Articular chondrocyte of knee joint (primary cell): ENCODE results near the gene PTPN2. TPM values are rescaled to one million over a fixed set of nuclear protein-coding genes. Genes with fewer than 3 reads are reported as not detected.

ENCODE experiments used
- small RNA-seq: library from RNA; depleted of rRNA; stranded (forward); fragments of <200 nt; gene quantifications from one replicate; pipeline ENCODE3, GENCODE V24; 2012
- total RNA-seq: library from RNA; depleted of rRNA; stranded (reverse); fragments of >200 nt; gene quantifications from 2 replicates; pipeline ENCODE4 v1.2.3, GENCODE V29; 2012

PTPN2 gene
- total RNA-seq, result 47.1 and 61.5 TPM in 2 replicates

DNA sequence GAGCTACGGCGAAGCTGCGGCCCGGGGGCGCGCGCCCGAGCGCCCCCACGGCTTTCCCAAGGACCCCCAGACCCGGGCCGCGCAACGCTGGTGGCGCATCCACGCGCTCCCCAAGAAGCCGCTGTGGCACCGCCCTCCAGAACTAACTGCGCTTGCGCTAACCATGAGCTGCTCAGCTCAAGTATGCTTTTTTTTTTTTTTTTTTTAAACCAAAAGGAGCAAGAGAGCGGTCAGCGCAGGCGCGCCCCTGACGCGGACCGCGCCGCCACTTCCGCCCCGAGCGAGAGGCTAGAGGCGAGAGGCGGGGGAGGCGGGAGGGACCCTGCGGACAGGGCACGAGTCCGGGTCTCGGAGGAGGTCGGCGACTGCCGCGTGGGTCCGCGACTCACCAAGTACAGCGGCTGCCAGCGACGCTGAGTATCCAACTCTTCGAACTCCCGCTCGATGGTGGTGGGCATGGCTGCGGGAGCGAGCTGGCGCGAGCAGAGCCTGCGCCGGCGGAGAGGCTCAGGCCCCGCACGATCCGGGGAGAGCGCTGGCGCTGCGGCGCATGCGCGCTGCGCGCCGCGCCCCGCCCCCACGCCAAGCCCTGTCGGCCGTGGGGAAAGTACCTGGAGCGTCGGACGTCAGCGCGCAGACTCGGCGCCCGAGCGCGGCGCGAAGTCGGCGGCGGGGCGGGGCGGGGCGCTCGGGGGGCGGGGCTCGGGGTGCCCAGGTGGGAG, at the start of gene PTPN2:
Gene PTPN2, minus strand, starts transcription at position 554 of the 722 bp plus-strand sequence. Its CDS starts 96 bp downstream, at position 458.

Small RNAs within 50 kb of the gene (small RNA-seq; reads per million reads assigned to genes)
- gene RF00019, result not detected

Other genes starting within 250 kb of the PTPN2 start
- 50.7 and 54.3 TPM in 2 replicates for gene SPIRE1, start 226.1 kb downstream of the PTPN2 start, total RNA-seq
- 8.6 and 9.0 TPM in 2 replicates for gene CEP76, start 181.5 kb downstream of the PTPN2 start, total RNA-seq
- gene PSMG2, start 181.2 kb downstream of the PTPN2 start, total RNA-seq, result 109 and 114 TPM in 2 replicates
- 40.9 and 48.1 TPM in 2 replicates for gene SEH1L, start 63.8 kb upstream of the PTPN2 start, total RNA-seq
- gene CEP192, start 107.1 kb upstream of the PTPN2 start, total RNA-seq, result 31.1 and 35.1 TPM in 2 replicates